H1 (cell line): Measurements from ENCODE around the gene LMAN1L. TPM values are rescaled to one million over a fixed set of nuclear protein-coding genes. Genes with fewer than 3 reads are reported as not detected.

Source experiments
- ATF3 ChIP-seq: IDR thresholded peaks from 2 replicates; pipeline ENCODE4 v1.6.1; 2011; ENCODE audit warnings: low read depth, mild to moderate bottlenecking, low read length; ENCODE audit not compliant: insufficient read depth
- polyA plus RNA-seq, 7 experiments: library from polyadenylated mRNA; depleted of rRNA in 3 of 7; stranded (reverse) in 5 of 7; unstranded in 2 of 7; fragments of >200 nt in 5 of 7; fragments of 200-250 nt in 2 of 7; gene quantifications; 1 replicate in 5 of 7; 2 replicates in 1 of 7; 4 replicates in 1 of 7; pipeline versions ENCODE4 v1.2.1 to v1.2.3, GENCODE V29; 2011 to 2013; ENCODE audit warnings: missing spikeins in 2 of 7, mixed read lengths in 2 of 7
- total RNA-seq: library from RNA; stranded (reverse); fragmentation: NEBNext Ultra II Directional; extraction: Animal tissue kit (Norgen Biotek cat#: 25700); gene quantifications from 2 replicates; pipeline ENCODE4 v1.2.1, GENCODE V29; 2021

The LMAN1L gene
- total and polyA plus RNA-seq, 2 of the 8 experiments (the other 6 are each of a cell fraction or from before 2014, with no cell fraction given) = not detected

- TF ChIP-seq ATF3 = no peak
Observed at GRCh38 chr15:74823324-74823723, 10.7 kb downstream of the LMAN1L start (continued).
